Muscle of leg (tissue), 11 donors: ENCODE results near the gene CYTH4. TPM values are rescaled to one million over a fixed set of nuclear protein-coding genes. Genes with fewer than 3 reads are reported as not detected.
A peak's percentile ranks its signal among the peaks of the same experiment; 100 is the strongest.

ENCODE experiments used
- DNase-seq: peaks from one replicate; pipeline ENCODE4 v3.0.0; 2013
- H3K27ac ChIP-seq: one replicate; pipeline ENCODE4 v1.5.1; 2013; ENCODE audit warnings: mild to moderate bottlenecking, low read length, control low read depth
- H3K27me3 ChIP-seq: one replicate; pipeline ENCODE4 v1.6.1; 2013; ENCODE audit warnings: low read length; ENCODE audit not compliant: control insufficient read depth, insufficient read depth
- H3K36me3 ChIP-seq: one replicate; pipeline ENCODE4 v1.6.1; 2013; ENCODE audit warnings: low read length; ENCODE audit not compliant: control insufficient read depth, insufficient read depth
- H3K4me1 ChIP-seq: one replicate; pipeline ENCODE4 v1.6.1; 2013; ENCODE audit warnings: low read length; ENCODE audit not compliant: control insufficient read depth, insufficient read depth
- H3K4me3 ChIP-seq: one replicate; pipeline ENCODE4 v1.5.1; 2013; ENCODE audit warnings: low read length, control low read depth
- H3K9me3 ChIP-seq: replicated peaks from 2 replicates; pipeline ENCODE4 v1.6.1; 2013; ENCODE audit warnings: low read depth, low read length; ENCODE audit not compliant: control insufficient read depth
- WGBS: methylation state at CpG from one replicate; pipeline ENCODE4 v1.1.5; 2013; ENCODE audit warnings: missing lambda C conversion rate; ENCODE audit not compliant: insufficient coverage; 5-methylcytosine and 5-hydroxymethylcytosine counted together
- polyA plus RNA-seq, 8 donors: library from polyadenylated mRNA; unstranded; fragments of 120-200 nt; gene quantifications; one replicate each; pipeline versions ENCODE4 v1.2.1 to v1.2.3, GENCODE V29; 2013; ENCODE audit warnings: inconsistent platforms in 1 of 8, low replicate concordance in 1 of 8; ENCODE audit not compliant: insufficient read length in 8 of 8, insufficient read depth in 1 of 8
- total RNA-seq: library from RNA; stranded (reverse); fragments of 120-200 nt; gene quantifications from one replicate; pipeline ENCODE4 v1.2.4, GENCODE V29; 2013

The CYTH4 gene
- total and polyA plus RNA-seq, 9 donors = 4.6 to 9.6 (median 5.8) TPM

DNA sequence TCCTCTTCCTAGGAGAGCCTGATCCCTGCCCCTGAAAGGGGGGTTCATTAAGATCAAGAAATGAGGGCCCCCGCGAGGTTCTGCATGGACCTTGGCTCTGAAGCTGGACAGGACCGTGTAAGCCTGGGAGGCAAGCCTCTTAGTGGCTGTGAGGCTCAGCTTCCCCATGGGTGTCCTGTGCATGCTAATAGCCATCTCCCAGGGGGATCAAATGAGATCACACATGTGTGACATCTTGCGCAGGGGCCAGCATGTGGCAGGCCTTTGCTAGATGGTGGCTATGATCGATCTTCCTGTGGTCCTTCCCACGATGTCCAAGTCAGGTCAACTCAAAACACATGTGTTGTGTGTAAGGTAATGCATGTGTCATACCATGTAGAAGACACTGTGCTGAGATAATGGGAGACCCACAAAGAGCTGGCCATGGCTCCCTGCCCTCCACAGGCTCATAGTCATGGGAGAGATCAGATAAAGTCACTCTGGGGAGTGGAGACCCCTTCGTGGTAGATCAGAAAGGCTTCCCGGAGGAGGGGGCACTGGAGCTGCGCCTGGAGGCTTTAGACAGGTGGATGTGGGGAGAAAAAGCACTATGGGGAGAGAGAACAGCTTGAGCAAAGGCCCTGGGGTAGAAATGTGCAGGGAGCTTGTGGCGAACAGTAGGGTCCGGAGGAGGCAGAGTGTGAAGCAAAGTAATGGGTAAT, 41.9 kb upstream of the CYTH4 start:
- Histone ChIP-seq H3K27ac (no peak overlapping the region), H3K4me3 (no peak overlapping the region), H3K4me1 (peaks cover 20% of the 10 kb centered on the region), H3K27me3 (peaks cover 13% of the 10 kb centered on the region), H3K9me3 (no peaks in the 10 kb centered on the region), H3K36me3 (no peaks in the 10 kb centered on the region)
- 75% methylated on average over 11 of the region's 11 CpGs for WGBS
- no peak for DNase-seq

DNA sequence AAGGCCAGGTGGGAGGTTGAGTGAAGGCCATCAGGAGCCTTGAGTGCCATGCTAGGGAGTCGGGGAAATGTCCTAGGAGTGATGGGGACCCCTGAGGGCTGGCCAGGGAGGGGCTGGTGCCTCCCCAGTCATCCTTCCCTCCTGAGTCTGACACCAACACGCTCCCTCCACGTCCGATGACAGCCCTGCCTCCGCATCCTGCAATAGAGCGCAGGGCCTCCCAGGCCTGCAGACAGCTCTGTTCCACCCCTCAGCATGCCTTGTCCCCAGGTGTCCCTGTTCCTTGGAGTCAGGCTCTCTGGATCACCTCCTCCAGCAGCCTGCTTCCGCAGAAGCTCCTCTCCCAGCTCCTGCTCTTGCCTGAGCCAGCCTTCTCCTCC, 41.4 kb upstream of the CYTH4 start:
- Histone ChIP-seq H3K4me1 (peaks cover 20% of the 10 kb centered on the region), H3K27ac (no peak overlapping the region), H3K9me3 (no peaks in the 10 kb centered on the region), H3K36me3 (no peaks in the 10 kb centered on the region), H3K4me3 (no peak overlapping the region), H3K27me3 (peaks cover 13% of the 10 kb centered on the region)
- DNase-seq = no peak
- 88% methylated on average over 6 of the region's 7 CpGs for WGBS

DNA sequence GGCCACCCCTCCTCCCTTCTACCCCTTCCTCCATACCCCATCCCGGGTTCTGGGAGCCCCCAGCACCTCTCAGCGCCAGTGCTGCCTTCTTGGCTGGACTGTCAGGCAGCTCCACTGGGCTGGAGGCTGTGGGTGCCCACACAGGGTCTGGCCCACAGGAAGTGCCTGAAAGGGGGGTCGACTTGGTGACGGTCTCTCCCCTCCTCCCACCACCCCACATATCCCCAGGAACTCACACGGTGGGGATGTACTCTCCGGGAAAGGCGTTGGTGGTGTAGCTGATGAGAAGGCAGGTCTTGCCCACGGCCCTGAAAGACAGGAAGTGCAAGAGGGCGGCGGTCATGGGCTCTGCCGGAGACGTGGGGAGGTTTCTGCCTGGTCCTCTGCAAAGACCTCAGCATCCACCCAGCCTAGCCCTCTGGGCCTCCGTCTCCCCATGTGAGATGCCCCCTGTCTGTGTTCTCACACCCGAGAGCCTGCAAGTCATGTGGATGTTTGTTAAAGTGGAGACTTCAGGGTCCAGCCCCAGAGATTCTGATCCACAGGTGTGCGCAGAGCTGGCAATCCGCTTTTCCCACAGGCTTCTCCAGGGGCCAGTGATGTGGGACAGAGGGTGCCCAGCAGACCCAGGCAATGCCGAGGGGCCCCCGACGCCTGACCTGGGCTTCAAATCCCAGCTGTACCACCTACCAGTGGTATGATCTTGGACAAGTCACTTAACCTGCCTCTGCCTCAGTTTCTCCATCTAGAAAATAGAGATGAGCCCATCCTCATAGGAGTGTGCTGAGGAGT, 40.8 kb upstream of the CYTH4 start:
- DNase-seq = no peak
- Histone ChIP-seq H3K9me3 (no peaks in the 10 kb centered on the region), H3K4me1 (peaks cover 20% of the 10 kb centered on the region), H3K4me3 (no peak overlapping the region), H3K36me3 (no peaks in the 10 kb centered on the region), H3K27me3 (peaks cover 13% of the 10 kb centered on the region), H3K27ac (no peak overlapping the region)
- WGBS = 100% methylated on average over 1 of the region's 19 CpGs

DNA sequence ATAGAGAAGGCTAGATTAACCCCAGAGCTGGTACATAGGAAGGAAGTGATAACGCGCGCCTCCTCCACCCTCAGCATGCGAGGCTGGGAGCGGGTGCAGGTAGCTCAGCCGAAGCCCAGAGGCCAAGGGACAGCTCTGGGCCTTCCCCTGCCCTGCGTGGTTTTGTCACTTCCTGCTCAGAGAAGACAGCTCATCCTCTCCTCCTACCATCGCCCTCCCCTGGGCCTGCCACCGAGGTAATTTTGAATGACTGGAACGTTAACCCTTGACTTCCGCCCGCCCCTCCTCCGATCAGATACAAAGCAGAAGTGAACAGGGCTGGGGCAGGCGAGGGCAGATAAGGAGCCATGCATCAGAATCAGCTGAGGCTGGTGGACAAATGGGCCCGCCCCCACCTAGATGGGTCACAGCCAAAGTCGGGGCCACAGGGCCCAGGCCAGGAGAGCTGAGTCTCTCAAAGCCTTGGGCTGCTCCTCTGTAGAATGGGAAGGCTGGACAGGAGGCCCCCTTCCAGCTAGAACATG, 39.9 kb upstream of the CYTH4 start:
- H3K4me3 ChIP-seq = no peak overlapping the region
- no peak overlapping the region for H3K27ac ChIP-seq
- H3K9me3 ChIP-seq = no peaks in the 10 kb centered on the region
- WGBS = 47% methylated on average over 12 of the region's 16 CpGs
- H3K4me1 ChIP-seq = peaks cover 20% of the 10 kb centered on the region
- H3K36me3 ChIP-seq = no peaks in the 10 kb centered on the region
- peaks cover 14% of the 10 kb centered on the region for H3K27me3 ChIP-seq
- peak; percentile 42 for DNase-seq

DNA sequence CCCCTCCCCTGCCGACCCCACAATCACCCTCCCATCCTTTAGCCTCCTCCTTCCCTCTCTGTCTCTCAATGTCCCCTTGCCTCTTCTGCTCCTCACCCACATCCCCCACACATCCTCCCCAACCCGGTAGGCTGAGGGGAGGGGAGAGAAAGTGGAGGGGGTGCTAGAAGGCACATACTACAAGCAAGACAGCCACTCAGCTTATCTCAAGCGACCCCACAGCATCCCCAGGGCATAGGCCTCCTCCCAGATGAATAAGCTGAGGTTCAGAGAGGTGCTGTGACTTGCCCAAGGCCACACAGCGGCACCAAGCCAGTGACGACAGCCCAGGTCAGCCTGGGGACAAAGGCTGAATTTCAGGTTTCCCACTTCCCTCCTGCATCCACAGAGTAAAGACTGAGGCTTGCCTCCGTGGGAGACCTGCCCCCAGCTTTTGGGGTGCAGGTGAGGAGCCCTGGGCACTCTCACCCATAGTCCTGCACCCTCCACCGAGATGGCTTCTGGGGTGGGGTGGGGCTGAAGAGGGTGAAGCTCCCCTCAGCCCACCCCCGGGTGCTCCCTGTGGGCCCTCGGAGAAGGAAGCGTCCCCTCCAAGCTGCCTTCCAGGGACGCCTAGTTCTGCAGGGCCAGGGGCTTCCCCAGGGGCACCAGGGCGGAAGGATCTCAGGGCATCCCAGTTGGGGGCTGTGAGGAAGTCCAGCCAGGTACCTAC, 38.8 kb upstream of the CYTH4 start:
- H3K4me3 ChIP-seq = peak overlapping the region; percentile 21
- H3K9me3 ChIP-seq = no peaks in the 10 kb centered on the region
- H3K36me3 ChIP-seq = no peaks in the 10 kb centered on the region
- peaks cover 20% of the 10 kb centered on the region for H3K4me1 ChIP-seq
- H3K27ac ChIP-seq = peak overlapping the region; percentile 13
- H3K27me3 ChIP-seq = peaks cover 15% of the 10 kb centered on the region
- 39% methylated on average over 5 of the region's 12 CpGs for WGBS
- no peak for DNase-seq

DNA sequence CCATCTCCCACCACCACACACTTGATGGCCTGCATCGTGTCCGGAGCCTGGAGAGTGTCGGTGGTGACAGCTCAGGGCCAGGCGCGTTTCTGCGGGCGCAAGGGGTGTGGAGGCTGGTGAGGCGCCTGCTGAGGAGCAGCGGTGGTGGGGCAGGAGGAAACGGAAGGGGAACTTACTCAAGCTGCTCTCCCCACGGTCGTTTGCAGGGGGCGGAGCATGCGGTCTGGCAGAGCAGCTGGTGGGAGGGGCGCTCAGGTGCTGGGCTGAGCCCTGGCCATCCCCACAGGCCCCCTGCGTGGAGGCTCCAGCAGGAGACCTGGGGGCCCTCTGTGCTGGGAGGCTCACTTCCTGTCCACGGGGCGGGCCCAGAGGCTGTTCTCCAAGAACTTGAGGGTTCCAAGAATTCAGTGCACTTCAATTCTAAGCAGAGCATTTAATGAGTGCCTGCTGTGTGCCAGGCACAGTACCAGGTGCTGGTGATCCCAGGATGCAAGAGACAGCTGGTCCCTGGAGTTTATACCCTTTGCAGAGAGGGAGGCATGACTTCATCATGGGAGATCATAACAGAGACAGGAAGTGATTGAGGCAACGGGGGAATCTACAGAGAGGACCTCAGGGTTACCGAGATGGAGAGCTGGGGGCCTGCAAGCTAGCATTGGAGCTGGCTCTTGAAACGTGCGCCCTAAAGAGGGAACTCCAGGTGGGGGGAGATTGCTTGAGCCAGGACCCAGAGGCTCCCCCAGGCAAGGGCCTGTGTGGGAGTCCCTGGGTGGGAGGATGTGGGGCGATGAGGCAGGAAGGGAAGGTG, 38.0 kb upstream of the CYTH4 start, which contains the start of gene RAC2:
RAC2 (minus strand) TSS at position 156 of the 808 bp plus-strand sequence; CDS start at position 35, 121 bp downstream.
- H3K4me3 ChIP-seq = peak within 1 kb of the TSS; percentile 21
- peaks cover 20% of the 10 kb centered on the region for H3K4me1 ChIP-seq
- peak; percentile 65 for DNase-seq
- H3K27ac ChIP-seq = peak within 1 kb of the TSS; percentile 13
- H3K36me3 ChIP-seq = no peaks in the 10 kb centered on the region
- no peaks in the 10 kb centered on the region for H3K9me3 ChIP-seq
- WGBS = 12% methylated on average over 20 of the region's 23 CpGs
- peaks cover 15% of the 10 kb centered on the region for H3K27me3 ChIP-seq

DNA sequence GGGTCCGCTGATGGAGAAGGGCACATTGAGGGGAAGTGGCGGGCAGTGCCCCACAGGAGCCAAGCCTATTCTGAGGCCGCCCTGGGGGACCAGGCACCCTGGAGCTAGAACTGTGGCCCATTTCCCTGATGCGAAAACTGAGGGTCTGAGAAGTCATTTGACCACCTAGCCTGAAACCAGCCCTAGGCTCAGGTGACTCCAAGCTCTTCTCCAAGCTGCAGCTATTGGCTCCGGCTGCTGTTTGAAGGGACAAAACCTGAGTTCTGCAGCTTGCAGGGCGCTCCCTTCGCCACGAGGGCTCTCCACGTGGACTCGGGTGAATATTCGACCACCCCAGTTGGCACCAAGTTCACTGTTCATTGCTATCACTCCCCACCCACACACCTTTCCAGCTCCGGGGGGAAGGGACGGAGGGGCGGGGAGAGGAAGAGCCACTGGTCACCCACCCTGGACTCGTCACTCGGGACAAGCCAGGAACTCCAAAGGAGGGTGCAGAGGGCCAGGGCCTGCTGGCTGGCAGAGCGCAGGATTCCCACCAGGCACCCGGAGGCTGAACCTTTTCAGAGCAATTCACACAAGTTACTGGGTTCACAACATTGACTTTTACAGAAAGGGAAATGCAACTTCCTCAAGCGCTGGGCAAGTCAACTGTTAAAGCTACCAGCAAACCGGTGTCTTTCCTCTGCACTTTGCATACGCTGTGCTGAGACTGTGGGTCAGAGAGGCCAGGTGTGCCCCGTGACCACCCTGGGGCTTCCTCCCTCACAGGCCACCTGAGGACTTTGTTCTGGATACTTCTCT, 37.2 kb upstream of the CYTH4 start:
- H3K27ac ChIP-seq = no peak overlapping the region
- WGBS = 66% methylated on average over 16 of the region's 22 CpGs
- H3K27me3 ChIP-seq = peaks cover 15% of the 10 kb centered on the region

DNA sequence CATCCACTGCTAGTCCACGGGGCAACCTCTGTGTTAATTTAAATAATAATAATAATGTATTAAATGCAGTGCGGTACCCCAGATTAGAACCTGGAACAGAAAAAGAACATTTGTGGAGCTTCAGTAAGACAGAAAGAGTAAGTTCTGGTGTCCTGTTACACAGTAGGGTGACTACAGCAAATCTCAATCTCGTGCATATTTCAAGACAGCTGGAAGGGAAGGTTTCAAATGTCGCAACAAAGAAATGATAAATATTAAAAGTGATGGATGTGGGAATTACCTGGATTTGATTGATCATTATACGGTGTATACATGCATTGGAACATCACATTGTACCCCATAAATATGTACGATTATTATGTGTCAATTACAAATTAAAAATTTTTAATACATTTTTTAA, 36.6 kb upstream of the CYTH4 start:
- H3K4me1 ChIP-seq = peaks cover 20% of the 10 kb centered on the region

More for the DNA sequence above, 37.2 kb upstream of the CYTH4 start:
- DNase-seq = no peak
- Histone ChIP-seq H3K4me1 (peaks cover 20% of the 10 kb centered on the region), H3K9me3 (no peaks in the 10 kb centered on the region), H3K36me3 (no peaks in the 10 kb centered on the region), H3K4me3 (no peak overlapping the region)

DNA sequence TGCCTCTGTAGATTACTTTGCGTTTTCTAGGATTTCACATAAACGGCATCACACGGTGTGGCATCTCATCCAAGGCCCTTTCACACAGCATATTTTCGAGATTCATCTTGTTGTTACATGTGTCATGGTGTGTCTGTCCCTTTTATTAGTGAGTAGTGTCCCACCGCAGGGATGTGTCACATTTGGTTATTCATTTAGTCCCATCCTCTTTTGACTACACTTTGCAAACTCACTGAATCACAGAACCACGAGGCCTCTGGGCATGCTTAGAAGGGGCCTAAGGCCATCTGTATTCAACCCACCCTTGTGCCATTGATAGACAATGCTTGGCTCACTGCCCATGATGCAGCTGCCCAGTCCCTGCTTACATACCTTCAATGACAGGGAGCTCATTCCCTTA, 34.1 kb upstream of the CYTH4 start:
- Histone ChIP-seq H3K27me3 (peaks cover 15% of the 10 kb centered on the region), H3K4me3 (no peak overlapping the region), H3K9me3 (no peaks in the 10 kb centered on the region), H3K36me3 (no peaks in the 10 kb centered on the region), H3K4me1 (peaks cover 16% of the 10 kb centered on the region), H3K27ac (no peak overlapping the region)
- WGBS = 40% methylated on average over 1 of the region's 6 CpGs
- DNase-seq = no peak

More for the DNA sequence above, 36.6 kb upstream of the CYTH4 start:
- WGBS = no CpG with 5 or more reads among the region's 6 CpGs
- H3K36me3 ChIP-seq = no peaks in the 10 kb centered on the region
- no peak overlapping the region for H3K27ac ChIP-seq
- peaks cover 15% of the 10 kb centered on the region for H3K27me3 ChIP-seq
- no peak overlapping the region for H3K4me3 ChIP-seq
- H3K9me3 ChIP-seq = no peaks in the 10 kb centered on the region
- DNase-seq = no peak
